MM.1S (cell line): ENCODE results near the gene NR2C2.

Experiments
- CTCF ChIP-seq: fragments of 300-600 bp; sonication (generic); IDR thresholded peaks from 2 replicates; pipeline ENCODE4 v1.5.1; 2016; ENCODE audit warnings: antibody characterized with exemption, low read length, mixed read lengths
- EZH2 ChIP-seq: fragments of 300-600 bp; sonication (generic); optimal IDR thresholded peaks from 2 replicates; pipeline ENCODE3; 2017; ENCODE audit warnings: low read depth, mild to moderate bottlenecking, antibody characterized with exemption, low read length, mixed read lengths

- TF ChIP-seq EZH2, result no peak
- no peak for TF ChIP-seq CTCF
Measured at GRCh38 chr3:14921811-14922705, 25.3 kb upstream of the NR2C2 start.
